Astrocyte of the spinal cord (primary cell): ENCODE measurements around the gene CPM.

Source experiments
- DNase-seq: peaks from one replicate; pipeline ENCODE4 v3.0.0; 2011; ENCODE audit warnings: low read depth, low spot score
- H3K4me3 ChIP-seq: 2 replicates; pipeline ENCODE4 v1.5.1; 2011; ENCODE audit warnings: low read depth, mild to moderate bottlenecking, low read length, moderate library complexity
- CTCF ChIP-seq: IDR thresholded peaks from 2 replicates; pipeline ENCODE4 v1.5.1; 2012; ENCODE audit warnings: low read depth, mild to moderate bottlenecking, low read length, inconsistent platforms
- in situ Hi-C: cut with HindIII; loops from 2 replicates; pipeline ENCODE4 v1.10.0; 2017; ENCODE audit warnings: low sequenced_read_pairs

The CPM gene

GRCh38 chr12:68894276-68894855, 38.6 kb downstream of the CPM start:
- no peak for TF ChIP-seq CTCF
- no peak overlapping the region for H3K4me3 ChIP-seq
- in situ Hi-C loops: no loop called here
- no peak for DNase-seq

- H3K4me3 ChIP-seq: no peak overlapping the region
- in situ Hi-C loops: no loop called here
- TF ChIP-seq CTCF: no peak
- DNase-seq: no peak
Measured at GRCh38 chr12:68893741-68894140, 39.2 kb downstream of the CPM start.

- in situ Hi-C loops: no loop called here
- TF ChIP-seq CTCF: no peak
- no peak overlapping the region for H3K4me3 ChIP-seq
- no peak for DNase-seq
Measured at GRCh38 chr12:68893201-68893600, 39.8 kb downstream of the CPM start.

- TF ChIP-seq CTCF: no peak
- DNase-seq: no peak
- in situ Hi-C loops: no loop called here
- H3K4me3 ChIP-seq: no peak overlapping the region
Measured at GRCh38 chr12:68891141-68891540, 41.8 kb downstream of the CPM start.

- in situ Hi-C loops: no loop called here
- TF ChIP-seq CTCF: no peak
- no peak for DNase-seq
- no peak overlapping the region for H3K4me3 ChIP-seq
Measured at GRCh38 chr12:68890701-68891113, 42.3 kb downstream of the CPM start.

GRCh38 chr12:68888243-68888642, 44.7 kb downstream of the CPM start:
- DNase-seq: no peak
- H3K4me3 ChIP-seq: no peak overlapping the region
- in situ Hi-C loops: no loop called here
- TF ChIP-seq CTCF: no peak

- in situ Hi-C loops: no loop called here
Measured at GRCh38 chr12:68887641-68888040, 45.3 kb downstream of the CPM start.

More at GRCh38 chr12:68887641-68888040, 45.3 kb downstream of the CPM start:
- no peak for DNase-seq
- no peak for TF ChIP-seq CTCF
- no peak overlapping the region for H3K4me3 ChIP-seq
